Neural progenitor cell (in vitro differentiated cells): ENCODE results near the gene MMP14.

Experiments
- EZH2 ChIP-seq: fragments of 200-600 bp; sonication (generic); IDR thresholded peaks from 2 replicates; pipeline ENCODE4 v1.6.1; 2017; ENCODE audit warnings: antibody characterized with exemption, mild to moderate bottlenecking, moderate library complexity
- TF ChIP-seq, protein P1 (sequence below): fragments of 200-600 bp; sonication (generic); IDR thresholded peaks from 2 replicates; pipeline ENCODE4 v1.5.1; 2017; ENCODE audit warnings: antibody characterized with exemption, mild to moderate bottlenecking

DNA sequence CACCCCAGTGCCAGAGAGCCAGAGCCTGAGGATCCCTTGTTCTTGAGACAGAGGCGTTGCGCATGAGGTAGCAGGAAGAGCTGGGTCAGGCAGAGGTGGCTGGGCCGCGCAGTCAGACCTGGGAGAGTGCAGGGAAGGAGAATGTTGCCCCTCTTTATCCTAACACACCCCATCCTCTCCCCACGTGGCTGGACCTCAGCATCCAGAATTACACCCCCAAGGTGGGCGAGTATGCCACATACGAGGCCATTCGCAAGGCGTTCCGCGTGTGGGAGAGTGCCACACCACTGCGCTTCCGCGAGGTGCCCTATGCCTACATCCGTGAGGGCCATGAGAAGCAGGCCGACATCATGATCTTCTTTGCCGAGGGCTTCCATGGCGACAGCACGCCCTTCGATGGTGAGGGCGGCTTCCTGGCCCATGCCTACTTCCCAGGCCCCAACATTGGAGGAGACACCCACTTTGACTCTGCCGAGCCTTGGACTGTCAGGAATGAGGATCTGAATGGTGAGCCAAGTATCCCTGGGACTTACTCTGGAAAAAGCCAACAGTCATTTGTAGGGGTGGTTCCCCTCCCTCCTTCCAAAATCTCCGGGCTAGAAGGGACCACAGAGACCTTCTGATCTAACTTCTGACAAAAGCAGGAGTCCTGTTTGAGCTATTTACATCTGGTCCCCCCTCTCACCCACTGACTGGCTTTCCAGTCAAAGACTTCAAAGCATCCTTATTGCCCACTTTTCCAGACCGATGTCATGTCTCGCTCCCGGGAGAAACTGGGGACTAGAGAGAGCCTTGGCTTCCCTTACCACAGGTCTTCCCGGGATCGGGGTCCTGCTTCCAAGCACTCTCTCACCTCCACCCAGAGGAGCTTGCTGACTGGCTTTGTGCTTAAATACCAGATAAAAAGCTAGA lies 6.1 kb downstream of the MMP14 start:
- TF ChIP-seq, protein P1, sequence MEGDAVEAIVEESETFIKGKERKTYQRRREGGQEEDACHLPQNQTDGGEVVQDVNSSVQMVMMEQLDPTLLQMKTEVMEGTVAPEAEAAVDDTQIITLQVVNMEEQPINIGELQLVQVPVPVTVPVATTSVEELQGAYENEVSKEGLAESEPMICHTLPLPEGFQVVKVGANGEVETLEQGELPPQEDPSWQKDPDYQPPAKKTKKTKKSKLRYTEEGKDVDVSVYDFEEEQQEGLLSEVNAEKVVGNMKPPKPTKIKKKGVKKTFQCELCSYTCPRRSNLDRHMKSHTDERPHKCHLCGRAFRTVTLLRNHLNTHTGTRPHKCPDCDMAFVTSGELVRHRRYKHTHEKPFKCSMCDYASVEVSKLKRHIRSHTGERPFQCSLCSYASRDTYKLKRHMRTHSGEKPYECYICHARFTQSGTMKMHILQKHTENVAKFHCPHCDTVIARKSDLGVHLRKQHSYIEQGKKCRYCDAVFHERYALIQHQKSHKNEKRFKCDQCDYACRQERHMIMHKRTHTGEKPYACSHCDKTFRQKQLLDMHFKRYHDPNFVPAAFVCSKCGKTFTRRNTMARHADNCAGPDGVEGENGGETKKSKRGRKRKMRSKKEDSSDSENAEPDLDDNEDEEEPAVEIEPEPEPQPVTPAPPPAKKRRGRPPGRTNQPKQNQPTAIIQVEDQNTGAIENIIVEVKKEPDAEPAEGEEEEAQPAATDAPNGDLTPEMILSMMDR = no peak
- no peak for TF ChIP-seq EZH2
